Measurements from ENCODE around the gene EBNA1BP2.
"Not testable (repeated sequence)": the region's sequence is repeated elsewhere in the genome, so short reads cannot be mapped to it uniquely, and the experiment has no call there.

EBNA1BP2 gene

DNA sequence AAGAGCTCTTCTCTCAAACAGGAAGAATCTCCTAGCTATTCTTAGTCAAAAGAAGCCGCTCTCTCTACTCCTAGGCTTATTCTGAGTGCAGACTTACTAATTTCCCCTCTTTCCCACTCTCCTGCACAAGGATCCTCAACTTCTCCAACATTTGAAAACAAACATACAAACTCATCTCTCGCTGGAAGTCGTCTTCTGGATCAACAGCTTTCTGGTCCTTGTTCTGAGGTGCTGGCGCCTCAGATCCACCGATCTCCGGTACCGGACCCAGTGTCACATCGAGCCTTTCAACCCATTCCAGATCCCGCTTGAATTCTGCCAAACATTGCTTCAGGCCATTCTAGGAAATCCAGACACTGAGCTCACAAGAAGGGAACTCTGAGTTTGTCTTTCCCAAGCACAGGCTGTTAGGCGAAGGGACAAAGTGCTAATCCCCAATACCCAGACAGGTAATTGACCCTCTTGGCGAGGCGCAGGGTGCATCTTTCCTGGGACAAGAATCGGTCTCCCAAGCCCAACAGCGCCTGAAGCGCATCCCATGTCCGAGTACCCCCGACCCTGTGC is 696 bp downstream of the EBNA1BP2 start:
- DNase-seq = no peak

DNA sequence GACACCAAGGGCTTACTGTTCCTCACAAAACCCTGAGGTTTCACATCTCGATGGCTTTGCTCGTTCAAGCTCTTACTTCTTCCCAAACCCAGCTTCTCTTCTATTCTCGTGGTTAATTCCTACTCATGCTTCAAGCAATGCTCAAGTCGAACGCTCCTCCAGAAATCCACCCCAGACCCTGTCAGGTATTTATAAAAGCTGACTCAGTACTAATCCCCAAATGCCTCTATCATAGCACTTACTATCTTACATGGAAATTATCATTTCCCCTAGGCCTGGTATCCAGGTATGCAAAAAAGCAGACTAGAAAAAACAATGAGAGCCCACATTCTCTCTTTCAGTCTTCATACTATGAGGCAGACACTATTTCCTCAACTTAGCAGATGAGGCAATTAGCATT is 6.3 kb downstream of the EBNA1BP2 start:
- DNase-seq = no peak

DNA sequence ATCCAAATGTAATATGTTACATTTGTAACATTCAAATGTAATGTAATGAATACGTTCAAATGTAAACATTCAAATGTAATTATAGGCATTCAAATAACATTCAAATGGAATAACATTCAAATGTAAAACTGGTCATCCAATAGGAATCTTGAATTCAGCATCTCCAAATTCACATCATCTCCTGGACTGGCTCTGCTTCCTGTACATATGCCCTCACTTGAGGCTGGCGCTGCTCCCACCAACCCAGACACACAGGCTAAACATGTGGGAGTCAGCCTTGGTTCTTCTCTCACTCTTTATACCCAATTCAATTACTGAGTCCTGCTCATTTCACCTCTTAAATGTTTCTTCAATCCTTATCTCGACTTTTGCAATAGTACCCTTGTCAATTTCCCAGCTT is 6.9 kb downstream of the EBNA1BP2 start:
- no peak for DNase-seq

DNA sequence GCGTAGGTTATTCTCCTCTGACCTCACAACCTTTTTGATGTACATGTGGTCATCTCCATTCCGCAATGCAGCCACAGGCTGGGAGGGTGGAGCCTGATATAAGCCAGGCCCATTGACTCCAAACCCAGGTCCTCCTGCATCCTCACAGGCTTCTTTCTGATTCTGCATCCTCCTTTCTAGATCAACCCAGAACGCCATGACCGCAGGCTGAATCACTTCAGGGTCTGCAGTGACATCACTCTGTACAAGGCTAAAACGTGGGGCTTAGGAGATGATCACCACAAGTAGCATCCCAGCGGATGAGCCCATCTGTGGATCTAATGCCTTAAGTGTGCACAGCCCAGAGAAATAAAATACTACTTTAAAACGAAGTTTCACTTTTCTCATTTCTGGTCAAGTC is 16.1 kb downstream of the EBNA1BP2 start:
- no peak for DNase-seq

DNA sequence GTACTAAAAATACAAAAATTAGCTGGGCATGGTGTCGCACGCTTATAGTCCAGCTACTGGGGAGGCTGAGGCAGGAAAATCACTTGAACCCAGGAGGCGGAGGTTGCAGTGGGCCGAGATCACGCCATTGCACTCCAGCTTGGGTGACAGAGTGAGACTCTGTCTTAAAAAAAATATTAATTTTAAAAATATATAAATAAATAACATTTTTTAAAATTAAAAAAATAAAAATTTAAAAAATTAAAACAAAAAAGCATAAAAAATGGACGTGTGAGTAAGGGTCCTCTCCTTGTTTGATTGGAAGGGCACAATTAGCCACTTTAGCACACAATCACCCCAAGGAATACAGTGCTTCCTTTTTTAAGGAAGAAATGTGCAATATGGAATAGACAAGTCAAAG is 18.6 kb downstream of the EBNA1BP2 start:
- no peak for DNase-seq

- no peak for DNase-seq
Measured at GRCh38 chr1:43152866-43153265, 19.2 kb downstream of the EBNA1BP2 start.

DNA sequence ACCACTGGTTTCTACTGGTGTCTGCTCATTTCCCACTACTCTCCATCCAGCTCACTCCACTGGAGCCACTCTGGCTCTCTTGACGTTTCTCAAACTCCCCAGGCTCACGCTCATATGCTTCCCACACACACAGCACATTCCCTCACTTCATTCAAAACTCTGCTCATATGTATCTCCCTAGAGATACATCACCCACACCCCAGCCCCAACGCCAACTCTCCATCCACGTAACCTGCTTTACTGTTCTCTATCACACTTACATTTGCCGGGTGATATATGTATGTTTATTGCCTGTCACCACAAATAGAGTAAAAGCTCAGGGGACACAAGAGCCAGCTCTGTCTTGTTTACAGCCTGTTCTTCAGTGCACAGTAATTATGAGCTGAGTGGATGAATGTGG is 22.2 kb downstream of the EBNA1BP2 start:
- no peak for DNase-seq

- DNase-seq = no peak
Measured at GRCh38 chr1:43147625-43148327, 24.3 kb downstream of the EBNA1BP2 start.

DNA sequence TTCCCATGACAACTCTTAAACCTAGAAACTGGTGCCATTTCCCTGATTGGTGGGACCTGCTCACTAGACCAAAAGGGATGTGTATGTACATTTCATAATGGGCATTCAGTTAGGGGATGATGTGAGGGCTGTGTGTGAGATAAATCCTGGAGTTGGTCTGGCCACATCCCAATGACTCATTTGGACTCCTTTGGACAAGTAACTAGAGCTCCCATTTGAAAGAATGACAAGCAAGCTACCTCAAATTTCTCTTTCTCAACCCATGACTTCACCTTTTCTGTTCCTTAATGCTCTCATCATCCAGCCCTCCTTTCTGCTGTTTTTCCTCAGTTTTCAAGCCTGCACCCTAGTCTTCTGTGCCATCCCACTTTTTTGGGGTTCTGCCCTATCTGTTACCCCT is 27.9 kb downstream of the EBNA1BP2 start:
- DNase-seq = no peak

DNA sequence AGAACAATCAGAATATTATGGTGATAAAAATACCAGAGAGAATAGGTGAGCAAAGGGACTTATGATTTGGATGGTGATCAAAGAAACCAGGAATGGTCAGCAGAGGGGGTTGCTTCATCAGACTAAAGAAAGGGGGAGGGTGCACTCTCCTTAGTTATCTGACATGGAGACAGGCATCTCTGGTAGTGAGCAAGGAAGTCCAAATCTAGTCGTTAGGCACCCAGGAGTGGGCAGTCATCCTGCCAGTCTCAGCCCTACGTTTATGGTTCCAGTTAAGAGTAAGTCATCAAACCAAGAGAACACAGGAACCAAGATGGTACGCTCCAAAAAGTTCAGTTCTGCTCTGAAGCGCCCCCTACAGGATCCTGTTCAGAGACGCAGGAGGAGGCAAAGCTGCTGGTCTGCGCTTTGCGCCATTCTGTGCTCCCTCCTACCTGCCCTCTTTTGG is 28.6 kb downstream of the EBNA1BP2 start:
- no peak for DNase-seq

DNA sequence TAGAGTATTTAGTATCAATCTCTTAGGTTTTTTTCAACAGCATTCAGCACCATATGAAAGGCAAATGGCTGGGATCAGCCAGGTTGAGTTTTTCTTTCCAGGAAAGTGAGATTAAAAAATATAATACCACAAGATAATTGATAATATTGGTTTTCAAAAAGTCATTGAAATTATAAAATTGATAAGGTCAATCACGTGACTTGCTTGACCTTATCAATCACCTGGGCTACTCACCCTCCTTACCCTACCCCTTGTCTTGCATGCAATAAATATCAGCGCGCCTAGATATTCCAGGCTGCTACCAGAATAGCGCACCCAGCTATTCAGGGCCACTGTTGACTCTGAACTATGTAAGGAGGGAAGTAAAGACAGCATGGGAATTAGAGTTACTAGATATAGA is 31.5 kb downstream of the EBNA1BP2 start:
- no peak for DNase-seq

- DNase-seq = no peak
Measured at GRCh38 chr1:43140010-43140409, 32.1 kb downstream of the EBNA1BP2 start.

DNA sequence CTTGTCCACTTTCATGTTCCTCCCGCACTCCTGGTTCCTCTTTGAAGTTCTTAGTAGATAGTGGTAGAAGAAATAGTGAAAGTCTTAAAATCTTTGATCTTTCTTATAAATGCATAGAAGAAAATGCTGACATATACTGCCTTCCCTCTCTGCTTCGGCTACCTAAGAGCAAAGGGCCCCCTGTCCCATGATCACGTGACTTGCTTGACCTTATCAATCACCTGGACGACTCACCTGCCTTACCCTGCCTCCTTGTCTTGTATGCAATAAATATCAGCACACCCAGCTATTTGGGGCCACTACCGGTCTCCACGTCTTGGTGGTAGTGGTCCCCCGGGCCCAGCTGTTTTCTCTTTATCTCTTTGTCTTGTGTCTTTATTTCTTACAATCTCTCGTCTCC is 32.8 kb downstream of the EBNA1BP2 start:
- not testable (repeated sequence) for DNase-seq

GRCh38 chr1:43137445-43138052 is 34.5 kb downstream of the EBNA1BP2 start:
- DNase-seq = no peak

DNA sequence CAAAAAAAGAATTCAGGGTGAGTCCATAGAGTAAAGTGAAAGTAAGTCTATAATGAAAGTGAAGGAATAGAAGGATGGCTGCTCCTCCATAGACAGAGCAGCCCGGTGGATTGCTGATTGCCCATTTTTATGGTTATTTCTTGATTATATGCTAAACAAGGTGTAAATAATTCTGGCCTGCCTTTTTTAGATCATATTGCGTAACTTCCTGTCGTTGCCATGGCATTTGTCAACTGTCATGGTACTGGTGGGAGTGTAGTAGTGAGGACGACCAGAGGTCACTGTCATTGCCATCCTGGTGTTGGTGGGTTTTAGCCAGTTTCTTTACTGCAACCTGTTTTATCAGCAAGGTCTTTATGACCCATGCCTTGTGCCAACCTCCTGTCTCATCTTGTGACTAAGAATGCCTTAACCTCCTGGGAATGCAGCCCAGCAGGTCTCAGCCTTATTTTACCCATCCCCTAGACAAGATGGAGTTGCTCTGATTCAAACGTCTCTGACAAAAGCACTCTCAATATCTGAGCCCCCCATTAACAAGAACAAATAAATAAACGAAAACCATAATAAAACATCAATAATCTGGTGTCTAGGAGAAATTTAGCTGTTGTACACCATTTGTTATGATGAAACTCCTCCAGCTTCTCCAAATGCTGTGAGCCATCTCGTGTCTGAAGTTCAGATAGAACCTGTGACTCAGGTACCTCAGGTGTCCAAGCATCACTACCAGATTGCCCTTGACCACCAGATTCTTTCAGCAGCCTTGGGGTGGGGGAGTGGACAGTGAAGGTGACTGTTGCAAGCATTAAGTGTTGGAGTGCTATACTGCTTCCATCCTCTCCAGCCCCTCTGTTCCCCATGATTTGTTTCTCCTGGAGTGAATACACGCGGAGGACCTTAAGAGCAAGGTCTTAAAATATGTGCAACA is 36.0 kb downstream of the EBNA1BP2 start:
- no peak for DNase-seq

DNA sequence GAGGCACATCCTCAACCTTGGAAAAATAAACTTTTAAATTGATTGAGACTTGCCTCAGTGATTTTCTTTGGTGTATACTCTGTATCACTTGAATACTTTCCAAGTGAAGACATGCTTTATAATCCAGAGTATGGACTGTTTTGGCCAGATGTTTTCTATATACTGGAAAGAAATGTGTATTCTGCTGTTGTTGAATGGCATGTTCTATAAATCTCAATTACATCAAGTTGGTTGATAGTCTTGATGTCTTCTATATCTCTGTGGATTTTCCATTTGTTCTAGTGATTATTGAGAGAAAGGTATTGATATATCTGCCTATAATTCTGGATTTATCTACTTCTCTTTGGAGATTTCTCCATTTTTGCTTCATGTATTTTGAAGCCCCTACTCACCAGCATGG is 37.5 kb downstream of the EBNA1BP2 start:
- DNase-seq = no peak

GRCh38 chr1:43134068-43134467 is 38.0 kb downstream of the EBNA1BP2 start:
- DNase-seq = no peak

DNA sequence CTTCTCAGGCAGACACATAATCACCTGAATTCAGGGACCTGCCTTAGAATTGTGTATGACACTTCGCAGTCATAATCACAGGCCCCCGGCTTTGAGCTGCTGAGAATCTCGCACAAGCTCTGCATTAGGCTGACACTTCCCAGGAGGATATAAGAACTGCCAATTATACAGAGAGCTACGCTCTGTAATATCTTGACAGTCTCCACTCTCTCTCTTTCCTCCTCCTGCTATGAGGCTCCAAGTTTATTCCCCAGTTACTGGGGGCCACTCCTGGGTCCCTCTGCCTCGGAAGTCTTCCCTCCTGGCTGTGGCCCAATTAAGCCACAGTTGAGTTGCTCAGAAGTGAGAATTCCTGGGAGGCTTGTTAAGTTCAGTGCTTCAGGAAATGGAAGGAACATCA is 42.7 kb downstream of the EBNA1BP2 start:
- DNase-seq = no peak

DNA sequence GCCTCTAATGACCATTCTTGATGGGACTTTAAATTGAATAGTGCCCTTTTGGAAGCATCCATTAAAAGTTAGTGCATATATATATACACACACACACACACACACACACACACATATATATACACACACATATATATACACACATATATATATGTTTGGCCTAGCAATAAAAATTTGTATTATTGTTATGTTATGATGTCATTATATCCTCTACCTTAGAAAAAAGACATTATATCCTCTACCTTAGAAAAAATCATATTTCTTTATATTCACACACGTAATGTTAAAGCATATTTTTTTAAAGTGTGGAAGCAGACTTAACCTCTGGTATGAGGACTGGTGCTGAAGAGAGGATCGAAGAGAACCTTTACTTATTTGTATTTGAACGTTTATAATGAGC is 43.3 kb downstream of the EBNA1BP2 start:
- DNase-seq = no peak

- no peak for DNase-seq
Measured at GRCh38 chr1:43123031-43123430, 49.1 kb downstream of the EBNA1BP2 start.

DNA sequence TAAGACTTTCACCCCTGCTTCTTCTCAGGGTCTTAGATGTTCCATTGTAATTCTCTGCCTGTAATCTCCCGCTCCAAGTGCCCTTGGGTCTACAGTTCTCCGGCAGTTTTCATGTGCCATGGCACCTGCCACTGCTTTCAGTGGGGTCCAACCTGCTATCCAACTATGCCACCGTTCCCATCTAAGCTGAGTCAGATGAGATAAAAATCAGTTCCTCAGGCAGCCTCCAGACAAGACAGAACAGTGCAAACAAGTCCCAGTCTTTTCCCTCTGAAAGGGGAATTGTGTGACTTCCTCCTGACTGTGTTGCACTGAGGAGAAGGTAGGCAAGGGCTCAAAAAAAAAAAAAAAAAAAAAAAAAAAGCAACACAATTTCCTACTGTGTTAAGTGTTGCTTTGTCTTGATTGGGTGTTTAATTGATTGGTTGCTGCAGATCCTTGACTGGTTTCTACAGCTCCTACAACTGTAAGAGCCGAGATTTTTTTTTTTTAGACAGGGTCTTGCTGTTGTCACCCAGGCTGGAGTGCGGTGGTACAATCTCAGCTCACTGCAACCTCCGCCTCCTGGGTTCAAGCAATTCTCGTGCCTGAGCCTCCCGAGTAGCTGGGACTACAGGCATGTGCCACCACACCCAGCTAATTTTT is 50.7 kb downstream of the EBNA1BP2 start:
- no peak for DNase-seq

DNA sequence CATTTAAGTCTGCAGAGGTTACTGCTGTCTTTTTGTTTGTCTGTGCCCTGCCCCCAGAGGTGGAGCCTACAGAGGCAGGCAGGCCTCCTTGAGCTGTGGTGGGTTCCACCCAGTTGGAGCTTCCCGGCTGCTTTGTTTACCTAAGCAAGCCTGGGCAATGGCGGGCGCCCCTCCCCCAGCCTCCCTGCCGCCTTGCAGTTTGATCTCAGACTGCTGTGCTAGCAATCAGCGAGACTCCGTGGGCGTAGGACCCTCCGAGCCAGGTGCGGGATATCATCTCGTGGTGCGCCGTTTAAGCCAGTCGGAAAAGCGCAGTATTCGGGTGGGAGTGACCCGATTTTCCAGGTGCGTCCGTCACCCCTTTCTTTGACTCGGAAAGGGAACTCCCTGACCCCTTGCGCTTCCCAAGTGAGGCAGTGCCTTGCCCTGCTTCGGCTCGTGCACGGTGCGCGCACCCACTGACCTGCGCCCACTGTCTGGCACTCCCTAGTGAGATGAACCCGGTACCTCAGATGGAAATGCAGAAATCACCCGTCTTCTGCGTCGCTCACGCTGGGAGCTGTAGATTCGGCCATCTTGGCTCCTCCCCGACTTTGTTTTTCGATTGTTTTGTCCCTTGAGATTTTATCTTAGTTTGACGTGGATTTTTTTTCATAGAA is 52.0 kb downstream of the EBNA1BP2 start:
- DNase-seq = not testable (repeated sequence)

Data from CD4-positive, alpha-beta T cell treated with Interleukin-4 for 4 hours (primary cell).